GM20000 (cell line): Measurements from ENCODE around the gene ITGA4.

Experiments
- DNase-seq: peaks from one replicate; pipeline ENCODE4 v3.0.0; 2012; ENCODE audit warnings: low spot score
- CTCF ChIP-seq: IDR thresholded peaks from 2 replicates; pipeline ENCODE4 v1.5.1; 2012; ENCODE audit warnings: mild to moderate bottlenecking, control low read depth; ENCODE audit errors: extremely low read depth, missing control alignments

ITGA4 gene

GRCh38 chr2:181585732-181586131, 128.5 kb downstream of the ITGA4 start:
- TF ChIP-seq CTCF, result no peak
- no peak for DNase-seq
